ENCODE measurements around the gene STIL.
"Not testable (repeated sequence)": the region's sequence is repeated elsewhere in the genome, so short reads cannot be mapped to it uniquely, and the experiment has no call there.

The STIL gene

GRCh38 chr1:47313915-47314664 is at the start of gene STIL:
STIL (minus strand) TSS chr1:47314147; CDS start chr1:47310319, 3,828 bp downstream.
- peak within 1 kb of the TSS; percentile 90 for H3K27ac Mint-ChIP-seq

DNA sequence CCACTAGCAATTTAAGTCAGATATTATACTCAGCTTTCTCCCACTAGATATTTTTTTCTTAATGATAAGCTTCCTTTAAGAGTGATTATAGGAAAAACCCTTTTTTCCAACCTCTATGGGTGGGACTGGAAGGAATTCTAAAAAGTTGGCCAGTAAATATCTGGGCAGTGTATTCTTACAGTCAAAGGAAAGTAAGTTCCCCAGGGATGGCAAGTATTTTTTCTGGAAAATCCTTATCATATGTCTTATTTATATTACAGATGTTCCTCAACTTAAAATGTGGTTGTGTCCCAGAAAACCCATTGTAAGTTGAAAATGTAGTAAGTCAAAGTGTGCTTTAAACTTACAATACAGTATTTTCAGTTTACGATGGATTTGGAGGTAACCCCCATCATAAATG is 48.9 kb upstream of the STIL start:
- H3K36me3 Mint-ChIP-seq (ENCODE audit: low read depth) = no peaks in the 10 kb centered on the region
- no peak overlapping the region for H3K4me3 Mint-ChIP-seq
- no peaks in the 10 kb centered on the region for H3K27me3 Mint-ChIP-seq
- H3K27ac Mint-ChIP-seq = no peak overlapping the region
- no peaks in the 10 kb centered on the region for H3K9me3 Mint-ChIP-seq
- peaks cover 4% of the 10 kb centered on the region for H3K4me1 Mint-ChIP-seq (ENCODE audit: low read depth)

More at GRCh38 chr1:47313915-47314664, at the start of gene STIL:
- Mint-ChIP-seq H3K27me3 (no peaks in the 10 kb centered on the region), H3K36me3 (ENCODE audit: low read depth) (peaks cover 29% of the 10 kb centered on the region), H3K9me3 (no peaks in the 10 kb centered on the region), H3K4me3 (peak within 1 kb of the TSS; percentile 91), H3K4me1 (ENCODE audit: low read depth) (peaks cover 15% of the 10 kb centered on the region)

GRCh38 chr1:47361380-47361779 is 47.4 kb upstream of the STIL start:
- H3K4me3 Mint-ChIP-seq = no peak overlapping the region
- no peaks in the 10 kb centered on the region for H3K9me3 Mint-ChIP-seq
- H3K36me3 Mint-ChIP-seq (ENCODE audit: low read depth) = no peaks in the 10 kb centered on the region
- H3K27ac Mint-ChIP-seq = no peak overlapping the region
- peaks cover 4% of the 10 kb centered on the region for H3K4me1 Mint-ChIP-seq (ENCODE audit: low read depth)
- no peaks in the 10 kb centered on the region for H3K27me3 Mint-ChIP-seq

DNA sequence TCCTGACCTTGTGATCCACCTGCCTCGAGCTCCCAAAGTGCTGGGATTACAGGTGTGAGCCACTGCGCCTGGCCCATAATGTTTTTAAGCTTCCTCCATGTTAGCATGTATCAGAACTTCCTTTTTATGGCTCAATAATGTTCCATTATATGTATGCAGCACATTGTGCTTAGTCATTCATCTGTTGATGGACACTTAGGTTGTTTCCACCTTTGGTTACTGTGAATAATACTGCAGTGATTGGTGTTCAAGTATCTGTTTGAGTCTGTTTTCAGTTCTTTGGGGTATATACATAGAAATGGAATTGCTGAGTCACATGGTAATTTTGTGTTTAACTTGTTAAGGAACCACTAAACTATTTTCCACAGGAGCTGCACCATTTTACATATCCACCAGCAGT is 37.4 kb upstream of the STIL start:
- Mint-ChIP-seq H3K36me3 (ENCODE audit: low read depth) (peaks cover 34% of the 10 kb centered on the region), H3K27me3 (no peaks in the 10 kb centered on the region), H3K4me1 (ENCODE audit: low read depth) (peaks cover 32% of the 10 kb centered on the region), H3K27ac (peak overlapping the region; percentile 86), H3K9me3 (peaks cover 4% of the 10 kb centered on the region), H3K4me3 (peak overlapping the region; percentile 24)

- Mint-ChIP-seq H3K27me3 (no peaks in the 10 kb centered on the region), H3K9me3 (peaks cover 4% of the 10 kb centered on the region), H3K27ac (no peak overlapping the region), H3K4me3 (no peak overlapping the region), H3K4me1 (ENCODE audit: low read depth) (peaks cover 31% of the 10 kb centered on the region), H3K36me3 (ENCODE audit: low read depth) (peaks cover 46% of the 10 kb centered on the region)
Measured at GRCh38 chr1:47348246-47348645, 34.3 kb upstream of the STIL start.

DNA sequence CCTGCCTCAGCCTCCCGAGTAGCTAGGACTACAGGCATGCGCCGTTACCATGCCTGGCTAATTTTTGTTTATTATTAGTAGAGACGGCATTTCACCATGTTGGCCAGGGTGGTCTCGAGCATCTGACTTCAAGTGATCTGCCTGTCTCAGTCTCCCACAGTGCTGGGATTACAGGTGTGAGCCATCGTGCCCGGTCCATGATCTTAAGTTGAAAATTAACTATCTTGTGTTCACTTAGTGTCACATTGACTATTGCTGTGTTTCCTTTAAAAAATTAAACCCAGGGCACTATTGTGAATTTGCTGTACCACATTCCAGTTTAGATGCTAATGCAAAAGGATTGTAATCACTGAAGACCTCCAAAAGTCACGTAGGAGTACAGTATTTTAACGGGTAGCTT is 33.8 kb upstream of the STIL start:
- Mint-ChIP-seq H3K4me3 (no peak overlapping the region), H3K27me3 (no peaks in the 10 kb centered on the region), H3K27ac (no peak overlapping the region), H3K4me1 (ENCODE audit: low read depth) (peaks cover 28% of the 10 kb centered on the region), H3K9me3 (peaks cover 4% of the 10 kb centered on the region), H3K36me3 (ENCODE audit: low read depth) (peaks cover 46% of the 10 kb centered on the region)

DNA sequence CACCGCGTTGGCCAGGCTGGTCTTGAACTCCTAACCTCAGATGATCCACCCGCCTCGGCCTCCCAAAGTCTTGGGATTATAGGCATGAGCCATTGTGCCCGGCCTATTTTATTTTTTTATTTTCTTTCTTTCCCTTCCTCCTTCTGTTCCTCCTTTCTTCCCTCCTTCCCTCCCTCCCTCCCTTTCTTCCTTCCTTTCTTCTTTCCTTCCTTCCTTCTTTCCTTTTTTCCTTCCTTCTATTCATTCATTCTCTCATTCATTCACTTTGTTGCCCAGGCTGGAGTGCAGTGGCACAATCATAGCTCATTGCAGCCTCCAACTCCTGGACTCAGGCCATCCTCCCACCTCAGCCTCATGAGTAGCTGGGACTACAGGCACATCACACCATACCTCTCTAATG is 33.0 kb upstream of the STIL start:
- Mint-ChIP-seq H3K4me1 (ENCODE audit: low read depth) (peaks cover 23% of the 10 kb centered on the region), H3K36me3 (ENCODE audit: low read depth) (peaks cover 46% of the 10 kb centered on the region)
- H3K27ac Mint-ChIP-seq, H3K9me3 Mint-ChIP-seq, H3K27me3 Mint-ChIP-seq, H3K4me3 Mint-ChIP-seq: not testable (repeated sequence)

DNA sequence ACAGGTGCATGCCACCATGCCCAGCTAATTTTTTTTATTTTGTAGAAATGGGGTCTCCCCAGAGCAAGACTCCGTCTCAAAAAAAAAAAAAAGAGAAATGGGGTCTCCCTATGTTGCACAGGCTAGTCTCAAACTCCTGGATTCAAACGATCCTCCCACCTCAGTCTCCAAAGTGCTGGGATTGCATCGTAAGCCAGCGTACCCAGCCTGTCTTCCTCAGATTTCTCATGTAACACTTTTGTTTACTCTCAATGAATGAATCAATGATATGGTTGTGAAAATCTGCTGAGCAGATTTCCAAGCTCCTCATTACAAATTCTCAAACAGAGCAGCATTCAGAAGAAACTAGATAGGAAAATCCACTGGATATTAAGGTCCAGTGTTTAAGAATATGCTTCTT is 26.3 kb upstream of the STIL start:
- Mint-ChIP-seq H3K4me3 (no peak overlapping the region), H3K4me1 (ENCODE audit: low read depth) (peaks cover 14% of the 10 kb centered on the region), H3K36me3 (ENCODE audit: low read depth) (peaks cover 19% of the 10 kb centered on the region), H3K9me3 (no peaks in the 10 kb centered on the region), H3K27me3 (no peaks in the 10 kb centered on the region), H3K27ac (no peak overlapping the region)

DNA sequence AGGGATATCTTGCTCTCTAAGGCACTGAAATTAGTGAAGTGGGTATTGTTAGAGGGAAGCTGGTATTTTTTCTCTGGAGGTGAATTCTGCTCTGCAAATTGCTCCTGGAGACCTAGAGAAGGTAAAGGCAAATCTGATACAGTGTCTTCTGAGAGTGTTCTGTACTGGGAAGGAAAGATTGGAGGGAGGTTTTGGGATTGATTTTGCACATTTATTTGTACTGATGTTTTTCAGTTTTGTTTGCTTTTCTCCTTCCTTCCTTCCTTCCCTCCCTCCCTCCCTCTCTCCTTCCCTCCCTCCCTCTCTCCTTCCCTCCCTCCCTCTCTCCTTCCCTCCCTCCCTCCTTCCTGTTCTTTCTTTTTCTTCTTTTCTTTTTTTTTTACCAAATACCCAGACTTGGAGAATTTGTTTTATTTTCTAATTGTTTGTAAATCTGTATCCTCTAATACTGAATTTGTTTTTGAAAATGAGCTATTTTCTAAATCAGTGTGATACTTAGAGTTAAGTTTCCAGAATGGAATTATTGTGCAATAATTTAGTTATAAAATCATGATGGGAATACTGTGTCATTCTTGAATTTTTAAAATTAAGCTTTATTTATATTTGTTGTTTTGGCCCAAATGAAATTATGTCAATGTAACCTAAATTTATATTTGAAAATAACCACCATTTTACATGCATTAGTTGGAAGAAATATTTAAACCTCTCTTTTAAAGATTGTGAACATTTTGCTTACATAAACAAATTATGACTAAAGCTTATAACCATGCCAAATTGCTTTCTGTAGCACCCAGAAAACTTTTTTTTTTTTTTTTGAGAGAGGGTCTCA is 24.5 kb upstream of the STIL start:
- Mint-ChIP-seq H3K27ac (no peak overlapping the region), H3K27me3 (no peaks in the 10 kb centered on the region), H3K9me3 (no peaks in the 10 kb centered on the region), H3K4me1 (ENCODE audit: low read depth) (peaks cover 21% of the 10 kb centered on the region), H3K36me3 (ENCODE audit: low read depth) (peaks cover 13% of the 10 kb centered on the region), H3K4me3 (no peak overlapping the region)

DNA sequence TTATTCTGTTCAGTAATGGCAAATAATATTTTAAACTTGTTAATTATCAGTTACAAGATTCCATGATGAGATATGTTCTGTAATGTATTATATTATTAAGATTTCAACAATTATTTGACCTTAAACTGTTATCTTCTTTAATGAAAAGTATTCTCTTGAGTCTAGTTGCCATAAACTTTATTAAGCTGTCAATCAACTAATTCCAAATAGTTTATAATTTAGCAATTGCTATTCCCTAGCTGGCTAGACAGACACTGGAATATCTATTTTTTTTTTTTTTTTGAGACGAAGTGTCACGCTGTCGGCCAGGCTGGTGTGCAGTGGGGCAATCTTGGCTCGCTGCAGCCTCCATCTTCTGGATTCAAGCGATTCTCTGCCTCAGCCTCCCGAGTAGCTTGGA is 23.4 kb upstream of the STIL start:
- Mint-ChIP-seq H3K9me3 (no peaks in the 10 kb centered on the region), H3K4me1 (ENCODE audit: low read depth) (peaks cover 21% of the 10 kb centered on the region)

GRCh38 chr1:47334765-47335435 is 21.0 kb upstream of the STIL start:
- Mint-ChIP-seq H3K27ac (peak overlapping the region; percentile 98), H3K9me3 (no peaks in the 10 kb centered on the region), H3K4me3 (no peak overlapping the region)

More for the DNA sequence above, 23.4 kb upstream of the STIL start:
- Mint-ChIP-seq H3K27me3 (no peaks in the 10 kb centered on the region), H3K4me3 (no peak overlapping the region), H3K27ac (no peak overlapping the region), H3K36me3 (ENCODE audit: low read depth) (peaks cover 11% of the 10 kb centered on the region)

GRCh38 chr1:47333922-47334764 is 20.2 kb upstream of the STIL start:
- no peaks in the 10 kb centered on the region for H3K36me3 Mint-ChIP-seq (ENCODE audit: low read depth)
- no peak overlapping the region for H3K4me3 Mint-ChIP-seq
- peak overlapping the region; percentile 98 for H3K27ac Mint-ChIP-seq
- peaks cover 23% of the 10 kb centered on the region for H3K4me1 Mint-ChIP-seq (ENCODE audit: low read depth)
- H3K9me3 Mint-ChIP-seq = no peaks in the 10 kb centered on the region
- no peaks in the 10 kb centered on the region for H3K27me3 Mint-ChIP-seq

More at GRCh38 chr1:47334765-47335435, 21.0 kb upstream of the STIL start:
- peaks cover 23% of the 10 kb centered on the region for H3K4me1 Mint-ChIP-seq (ENCODE audit: low read depth)
- no peaks in the 10 kb centered on the region for H3K27me3 Mint-ChIP-seq
- no peaks in the 10 kb centered on the region for H3K36me3 Mint-ChIP-seq (ENCODE audit: low read depth)

GRCh38 chr1:47333578-47333921 is 19.6 kb upstream of the STIL start, which contains the start of gene CMPK1:
CMPK1 (plus strand) TSS chr1:47333790; CDS start chr1:47333946, 156 bp downstream.
- no peaks in the 10 kb centered on the region for H3K36me3 Mint-ChIP-seq (ENCODE audit: low read depth)
- peak within 1 kb of the TSS; percentile 98 for H3K27ac Mint-ChIP-seq
- no peak within 1 kb of the TSS for H3K4me3 Mint-ChIP-seq
- no peaks in the 10 kb centered on the region for H3K27me3 Mint-ChIP-seq
- H3K9me3 Mint-ChIP-seq = no peaks in the 10 kb centered on the region
- peaks cover 23% of the 10 kb centered on the region for H3K4me1 Mint-ChIP-seq (ENCODE audit: low read depth)
